KMS-11 (cell line): ENCODE measurements around the gene CD276.

Experiments used
- H2AFZ ChIP-seq: fragments of 200-600 bp; sonication (generic); 2 replicates; pipeline ENCODE4 v1.6.1; 2016; ENCODE audit warnings: antibody characterized with exemption, mixed run types, low read depth
- H3K27ac ChIP-seq: fragments of 200-600 bp; sonication (generic); 2 replicates; pipeline ENCODE4 v1.6.1; 2016; ENCODE audit warnings: mild to moderate bottlenecking, mixed run types
- H3K27me3 ChIP-seq: fragments of 200-600 bp; sonication (generic); 2 replicates; pipeline ENCODE4 v1.6.1; 2017; ENCODE audit warnings: mild to moderate bottlenecking, low read depth, mixed run types, moderate library complexity; ENCODE audit not compliant: insufficient read depth
- H3K36me3 ChIP-seq: fragments of 200-600 bp; sonication (generic); 2 replicates; pipeline ENCODE4 v1.6.1; 2017; ENCODE audit warnings: mild to moderate bottlenecking, mixed run types; ENCODE audit not compliant: insufficient read depth
- H3K4me1 ChIP-seq: fragments of 200-600 bp; sonication (generic); 2 replicates; pipeline ENCODE4 v1.6.1; 2016; ENCODE audit warnings: mild to moderate bottlenecking, low read depth, mixed run types; ENCODE audit not compliant: poor library complexity, severe bottlenecking
- H3K4me2 ChIP-seq: fragments of 200-600 bp; sonication (generic); 2 replicates; pipeline ENCODE4 v1.7.0; 2016; ENCODE audit warnings: mild to moderate bottlenecking, mixed run types
- H3K4me3 ChIP-seq: fragments of 200-600 bp; sonication (generic); IDR thresholded peaks from 2 replicates; pipeline ENCODE4 v1.6.1; 2017; ENCODE audit warnings: low read depth, low read length, mixed read lengths; ENCODE audit not compliant: insufficient read depth
- H3K79me2 ChIP-seq: fragments of 200-600 bp; sonication (generic); 2 replicates; pipeline ENCODE4 v1.6.1; 2016; ENCODE audit warnings: low read depth, mixed run types; ENCODE audit not compliant: insufficient read depth
- H3K9ac ChIP-seq: fragments of 200-600 bp; sonication (generic); 2 replicates; pipeline ENCODE4 v1.6.1; 2016; ENCODE audit warnings: mild to moderate bottlenecking, mixed run types
- H4K20me1 ChIP-seq: fragments of 200-600 bp; sonication (generic); 2 replicates; pipeline ENCODE4 v1.6.1; 2016; ENCODE audit warnings: mild to moderate bottlenecking, mixed run types; ENCODE audit not compliant: insufficient read depth
- TF ChIP-seq, protein P1 (sequence below): fragments of 200-600 bp; sonication (generic); conservative IDR thresholded peaks from 2 replicates; pipeline ENCODE4 v1.6.1; 2017; ENCODE audit warnings: low read depth, mild to moderate bottlenecking, antibody characterized with exemption, low read length, moderate library complexity, mixed read lengths

Gene CD276

DNA sequence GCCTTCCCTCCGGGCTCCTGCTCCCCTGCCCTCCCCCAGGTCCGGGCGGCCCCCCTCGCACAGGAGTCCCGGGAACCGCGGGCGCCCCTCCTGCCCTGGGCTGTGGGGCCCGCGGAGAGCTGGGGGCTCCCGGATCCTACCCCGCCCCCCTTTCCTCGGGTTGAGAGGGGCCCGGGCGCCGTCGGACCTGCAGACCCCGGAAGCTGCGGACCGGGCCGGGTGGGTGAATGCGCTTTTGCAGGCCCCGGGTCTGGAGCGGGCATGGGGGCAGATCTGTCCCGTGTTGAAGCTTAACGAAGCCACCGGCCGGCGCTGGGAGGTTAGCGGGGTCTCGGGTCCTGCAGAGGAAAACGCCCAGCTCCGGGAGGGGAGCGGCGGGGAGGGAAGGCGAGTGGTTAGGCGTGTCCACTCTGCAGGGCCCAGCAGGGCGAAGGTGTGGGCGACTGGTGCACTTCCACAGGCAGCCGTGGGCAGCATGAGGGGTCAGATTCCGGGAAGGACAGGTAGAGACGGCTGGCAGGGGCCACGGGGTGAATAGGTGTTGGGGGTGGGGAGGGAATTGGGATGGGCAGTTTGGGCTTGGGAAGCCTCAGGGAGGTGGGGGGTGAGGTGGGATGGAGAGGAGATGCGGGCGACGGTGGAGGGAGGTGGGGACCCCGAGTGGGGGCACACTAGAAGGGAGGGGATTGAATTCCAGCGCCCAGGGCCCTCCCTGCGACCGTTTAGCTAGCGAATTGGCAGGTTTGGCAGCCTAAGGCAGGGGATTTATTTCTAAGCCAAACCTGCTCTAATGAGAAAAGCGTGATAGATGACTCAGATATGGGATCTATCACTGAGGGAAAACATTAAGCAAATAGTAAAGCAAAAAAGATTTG lies 635 bp downstream of the CD276 start:
- H3K27me3 ChIP-seq, result no peaks in the 10 kb centered on the region
- TF ChIP-seq, protein P1, sequence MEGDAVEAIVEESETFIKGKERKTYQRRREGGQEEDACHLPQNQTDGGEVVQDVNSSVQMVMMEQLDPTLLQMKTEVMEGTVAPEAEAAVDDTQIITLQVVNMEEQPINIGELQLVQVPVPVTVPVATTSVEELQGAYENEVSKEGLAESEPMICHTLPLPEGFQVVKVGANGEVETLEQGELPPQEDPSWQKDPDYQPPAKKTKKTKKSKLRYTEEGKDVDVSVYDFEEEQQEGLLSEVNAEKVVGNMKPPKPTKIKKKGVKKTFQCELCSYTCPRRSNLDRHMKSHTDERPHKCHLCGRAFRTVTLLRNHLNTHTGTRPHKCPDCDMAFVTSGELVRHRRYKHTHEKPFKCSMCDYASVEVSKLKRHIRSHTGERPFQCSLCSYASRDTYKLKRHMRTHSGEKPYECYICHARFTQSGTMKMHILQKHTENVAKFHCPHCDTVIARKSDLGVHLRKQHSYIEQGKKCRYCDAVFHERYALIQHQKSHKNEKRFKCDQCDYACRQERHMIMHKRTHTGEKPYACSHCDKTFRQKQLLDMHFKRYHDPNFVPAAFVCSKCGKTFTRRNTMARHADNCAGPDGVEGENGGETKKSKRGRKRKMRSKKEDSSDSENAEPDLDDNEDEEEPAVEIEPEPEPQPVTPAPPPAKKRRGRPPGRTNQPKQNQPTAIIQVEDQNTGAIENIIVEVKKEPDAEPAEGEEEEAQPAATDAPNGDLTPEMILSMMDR, result no peak
- peak overlapping the region; percentile 76 for H3K4me2 ChIP-seq
- no peak overlapping the region for H3K27ac ChIP-seq
- no peaks in the 10 kb centered on the region for H3K79me2 ChIP-seq
- H2AFZ ChIP-seq, result peak overlapping the region; percentile 54
- H3K9ac ChIP-seq, result peak overlapping the region; percentile 69
- H3K4me1 ChIP-seq, result peaks cover 8% of the 10 kb centered on the region
- no peaks in the 10 kb centered on the region for H3K36me3 ChIP-seq
- no peak overlapping the region for H3K4me3 ChIP-seq
- no peaks in the 10 kb centered on the region for H4K20me1 ChIP-seq

DNA sequence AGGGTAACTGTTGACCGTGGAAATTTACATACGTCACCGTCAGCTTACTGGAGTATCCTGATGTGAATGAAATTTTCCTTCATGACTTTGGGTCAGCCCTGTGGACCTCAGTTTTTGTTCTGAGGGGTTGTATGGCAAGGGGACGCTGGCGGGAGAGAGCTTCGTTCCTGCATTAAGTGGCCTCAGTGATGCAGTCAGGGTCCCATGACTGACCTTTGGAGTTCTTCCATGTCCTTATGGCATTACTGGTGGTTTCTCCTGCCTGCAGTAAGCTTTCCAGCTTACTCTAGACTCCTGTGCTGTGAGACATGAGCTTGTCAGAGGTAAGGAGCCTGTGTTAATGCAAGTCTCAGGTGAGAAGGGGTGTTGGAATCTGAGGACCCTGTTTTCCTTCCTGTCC lies 1.8 kb downstream of the CD276 start:
- no peak overlapping the region for H3K27ac ChIP-seq
- no peak overlapping the region for H2AFZ ChIP-seq
- no peaks in the 10 kb centered on the region for H4K20me1 ChIP-seq
- H3K27me3 ChIP-seq, result no peaks in the 10 kb centered on the region
- H3K9ac ChIP-seq, result no peak overlapping the region
- H3K4me3 ChIP-seq, result no peak overlapping the region
- no peaks in the 10 kb centered on the region for H3K36me3 ChIP-seq
- H3K79me2 ChIP-seq, result no peaks in the 10 kb centered on the region
- TF ChIP-seq, protein P1, result no peak
- H3K4me2 ChIP-seq, result no peak overlapping the region
- H3K4me1 ChIP-seq, result peaks cover 8% of the 10 kb centered on the region

DNA sequence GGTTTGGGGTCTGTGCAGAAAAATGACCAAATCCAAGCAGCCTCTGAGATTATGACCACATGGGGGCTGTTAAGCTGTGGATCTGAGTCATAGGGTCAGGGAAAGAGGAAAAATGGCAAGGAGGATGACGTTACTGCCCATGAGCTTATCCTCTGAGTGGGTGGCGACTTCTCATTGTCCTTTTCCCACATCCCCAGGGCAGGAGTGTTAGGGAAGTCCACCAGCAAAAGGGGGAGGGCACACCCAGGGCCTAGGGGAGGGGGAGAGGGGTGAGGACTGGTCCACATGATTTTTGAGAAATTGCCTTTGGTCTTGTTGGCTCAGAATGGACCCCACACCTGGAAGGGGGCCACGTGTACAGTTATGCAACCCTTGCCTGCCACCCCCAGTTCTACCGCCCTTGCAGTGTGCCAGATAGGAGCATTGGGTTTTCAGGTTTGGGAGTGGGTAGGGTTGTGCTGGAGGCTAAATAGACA lies 2.6 kb downstream of the CD276 start:
- no peak overlapping the region for H3K9ac ChIP-seq
- H3K79me2 ChIP-seq, result no peaks in the 10 kb centered on the region
- H2AFZ ChIP-seq, result no peak overlapping the region
- H3K27ac ChIP-seq, result no peak overlapping the region
- H3K4me2 ChIP-seq, result no peak overlapping the region
- H3K4me3 ChIP-seq, result no peak overlapping the region
- peaks cover 8% of the 10 kb centered on the region for H3K4me1 ChIP-seq
- H3K27me3 ChIP-seq, result no peaks in the 10 kb centered on the region
- TF ChIP-seq, protein P1, result no peak
- H4K20me1 ChIP-seq, result no peaks in the 10 kb centered on the region
- H3K36me3 ChIP-seq, result no peaks in the 10 kb centered on the region

DNA sequence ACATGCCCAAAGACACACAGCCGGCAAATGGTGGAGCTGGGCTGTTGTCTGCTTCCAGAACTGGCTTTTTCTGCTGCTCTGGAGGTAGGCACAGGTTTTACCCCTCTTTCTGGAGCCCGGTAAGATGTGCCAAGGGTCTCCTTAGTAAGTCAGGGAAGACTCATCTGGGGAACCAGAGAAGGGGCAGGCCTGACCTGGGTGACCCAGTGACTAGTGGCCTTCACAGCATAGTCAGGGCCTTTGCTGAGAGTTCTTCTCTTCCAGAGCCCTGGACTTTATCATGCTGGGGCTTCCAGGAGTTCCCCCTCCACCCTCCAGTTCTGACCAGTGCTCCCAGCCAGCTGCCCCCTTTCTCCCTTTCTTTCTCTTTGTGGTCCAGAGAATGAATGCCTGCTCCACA lies 3.2 kb downstream of the CD276 start:
- Histone ChIP-seq H3K27me3 (no peaks in the 10 kb centered on the region), H3K9ac (no peak overlapping the region), H3K4me2 (no peak overlapping the region), H3K79me2 (no peaks in the 10 kb centered on the region), H3K4me3 (no peak overlapping the region), H3K27ac (no peak overlapping the region), H2AFZ (no peak overlapping the region), H3K4me1 (peaks cover 8% of the 10 kb centered on the region), H3K36me3 (no peaks in the 10 kb centered on the region), H4K20me1 (no peaks in the 10 kb centered on the region)
- TF ChIP-seq, protein P1, result no peak
